GM19468 (cell line): ENCODE results near the gene MUC5B.
"Not testable (repeated sequence)": the region's sequence is repeated elsewhere in the genome, so short reads cannot be mapped to it uniquely, and the experiment has no call there.

Experiments used
- ATAC-seq: cut with Tn5 transposase; IDR thresholded peaks from one replicate; pipeline ENCODE4 v1.9.1; 2021; ENCODE audit warnings: mild to moderate bottlenecking, moderate library complexity, moderate number of reproducible peaks; ENCODE audit not compliant: unreplicated experiment; ENCODE audit errors: extremely low read depth

MUC5B gene

GRCh38 chr11:1222491-1223345 lies at the start of gene MUC5B:
Gene MUC5B, plus strand, starts transcription at chr11:1223066. Its CDS starts 58 bp downstream, at chr11:1223124.
- no peak for ATAC-seq

- ATAC-seq, result not testable (repeated sequence)
Measured at GRCh38 chr11:1173396-1173795, 49.5 kb upstream of the MUC5B start.

- no peak for ATAC-seq
Measured at GRCh38 chr11:1174441-1175370, 48.2 kb upstream of the MUC5B start.

- ATAC-seq, result no peak
Measured at GRCh38 chr11:1175461-1176223, 47.2 kb upstream of the MUC5B start.

- no peak for ATAC-seq
Measured at GRCh38 chr11:1176224-1177019, 46.4 kb upstream of the MUC5B start.

GRCh38 chr11:1177020-1177770 lies 45.7 kb upstream of the MUC5B start:
- ATAC-seq, result no peak

GRCh38 chr11:1177771-1178090 lies 45.1 kb upstream of the MUC5B start:
- ATAC-seq, result no peak

- ATAC-seq, result no peak
Measured at GRCh38 chr11:1178201-1178885, 44.5 kb upstream of the MUC5B start.

- no peak for ATAC-seq
Measured at GRCh38 chr11:1178906-1179305, 44.0 kb upstream of the MUC5B start.

- ATAC-seq, result no peak
Measured at GRCh38 chr11:1179641-1180040, 43.2 kb upstream of the MUC5B start.

GRCh38 chr11:1180171-1180570 lies 42.7 kb upstream of the MUC5B start:
- no peak for ATAC-seq

- no peak for ATAC-seq
Measured at GRCh38 chr11:1180947-1181391, 41.9 kb upstream of the MUC5B start.

GRCh38 chr11:1181420-1181819 lies 41.4 kb upstream of the MUC5B start:
- ATAC-seq, result no peak

- no peak for ATAC-seq
Measured at GRCh38 chr11:1181853-1182535, 40.9 kb upstream of the MUC5B start.

- ATAC-seq, result not testable (repeated sequence)
Measured at GRCh38 chr11:1184139-1184538, 38.7 kb upstream of the MUC5B start.

GRCh38 chr11:1188451-1189130 lies 34.3 kb upstream of the MUC5B start:
- ATAC-seq, result not testable (repeated sequence)

- not testable (repeated sequence) for ATAC-seq
Measured at GRCh38 chr11:1189816-1190215, 33.0 kb upstream of the MUC5B start.
